Measurements from ENCODE around the gene TCL1B. TPM values are rescaled to one million over a fixed set of nuclear protein-coding genes. Genes with fewer than 3 reads are reported as not detected.

Gene TCL1B
- polyA plus RNA-seq, 1 donor, result 0.60 TPM

Other genes starting within 250 kb of the TCL1B start
- gene SYNE3, start 169.8 kb upstream of the TCL1B start, polyA plus RNA-seq (ENCODE audit: insufficient read length), result 2.5 TPM
- 77.7 TPM for gene GLRX5, start 151.4 kb upstream of the TCL1B start, polyA plus RNA-seq (ENCODE audit: insufficient read length)
- gene TCL1A, start 27.7 kb downstream of the TCL1B start, polyA plus RNA-seq (ENCODE audit: insufficient read length), result 0.68 TPM
- 0.78 TPM for gene TUNAR, start 190.4 kb downstream of the TCL1B start, polyA plus RNA-seq (ENCODE audit: insufficient read length)